HepG2 (cell line): ENCODE results near the gene RLN3. TPM values are rescaled to one million over a fixed set of nuclear protein-coding genes. Genes with fewer than 3 reads are reported as not detected.
A peak's percentile ranks its signal among the peaks of the same experiment; 100 is the strongest.
"Not testable (repeated sequence)": the region's sequence is repeated elsewhere in the genome, so short reads cannot be mapped to it uniquely, and the experiment has no call there.

ENCODE experiments used
- ATAC-seq: fragments of 200-7000 bp; cut with Tn5 transposase; 3 replicates; pipeline ENCODE4 v1.9.1; 2020; ENCODE audit warnings: mild to moderate bottlenecking, moderate library complexity
- BruUV-seq: library from RNA; stranded (reverse); fragments of 400-500 nt; replicated peaks from 2 replicates; lab custom pipeline; 2021; lab: Mats Ljungman, UMichigan
- CTCF ChIA-PET: fragments of 300-600 bp; formaldehyde crosslinking; extraction: SDS; loops from one replicate; lab custom pipeline; 2021; ENCODE audit warnings: low total read pairs, inconsistent platforms, low intra/inter-chr PET ratio; lab: Yijun Ruan, JAX
- POLR2A ChIA-PET: fragments of 350-600 bp; sonication (Branson Sonifier 250); formaldehyde crosslinking; loops from one replicate; lab custom pipeline; 2020; ENCODE audit warnings: antibody characterized with exemption, inconsistent platforms; lab: Yijun Ruan, JAX
- DNase-seq: peaks from one replicate; pipeline ENCODE4 v3.0.0-alpha.2; 2015; ENCODE audit warnings: low spot score
- FAIRE-seq: peaks from 3 replicates; lab custom pipeline; 2011; peaks lifted over from hg19 to GRCh38; lab: Jason Lieb, UNC
- H2AFZ ChIP-seq: one replicate; pipeline ENCODE4 v1.6.1; 2011; ENCODE audit warnings: low read length, inconsistent platforms
- H3K27ac ChIP-seq: fragments of 300-600 bp; 3 replicates; pipeline ENCODE4 v1.8.0; 2011; ENCODE audit warnings: mixed run types, mild to moderate bottlenecking, mixed read lengths, low read length, inconsistent platforms; ENCODE audit not compliant: insufficient read depth; ENCODE audit errors: extremely low read length
- H3K27me3 ChIP-seq, 2 experiments: fragments of 200-600 bp in 1 of 2; 2 replicates in 1 of 2; 3 replicates in 1 of 2; pipeline versions ENCODE4 v1.6.0 to v1.8.0; 2011; ENCODE audit warnings: low read length in 2 of 2, mild to moderate bottlenecking in 2 of 2, moderate library complexity in 2 of 2, inconsistent platforms in 1 of 2; ENCODE audit not compliant: insufficient read depth in 2 of 2, control insufficient read depth in 1 of 2
- H3K36me3 ChIP-seq, 2 experiments: fragments of 200-600 bp in 1 of 2; replicated peaks in 1 of 2; 2 replicates in 1 of 2; 3 replicates in 1 of 2; pipeline versions ENCODE4 v1.5.1 to v1.8.0; 2011; ENCODE audit warnings: low read length in 2 of 2, inconsistent platforms in 1 of 2; ENCODE audit not compliant: insufficient read depth in 2 of 2, control insufficient read depth in 1 of 2
- H3K4me1 ChIP-seq: 2 replicates; pipeline ENCODE4 v1.5.1; 2012; ENCODE audit warnings: low read length, inconsistent platforms; ENCODE audit not compliant: insufficient read depth
- H3K4me2 ChIP-seq: 2 replicates; pipeline ENCODE4 v1.6.0; 2011; ENCODE audit warnings: low read depth, low read length, inconsistent platforms
- H3K4me3 ChIP-seq, 3 experiments: fragments of 200-600 bp in 1 of 3; sonication (generic), shearing (Covaris generic) in 1 of 3; replicated peaks in 1 of 3; 2 replicates each; pipeline ENCODE4 v1.5.1; 2011 to 2016; ENCODE audit warnings: low read length in 3 of 3, inconsistent platforms in 2 of 3, low read depth in 2 of 3, mild to moderate bottlenecking in 2 of 3, control low read depth in 1 of 3, mixed read lengths in 1 of 3; ENCODE audit not compliant: insufficient read depth in 1 of 3
- H3K79me2 ChIP-seq: one replicate; pipeline ENCODE4 v1.6.1; 2011; ENCODE audit warnings: low read length, inconsistent platforms; ENCODE audit not compliant: insufficient read depth
- H3K9ac ChIP-seq: 2 replicates; pipeline ENCODE4 v1.6.0; 2011; ENCODE audit warnings: mild to moderate bottlenecking, low read depth, low read length, inconsistent platforms; ENCODE audit not compliant: insufficient read depth
- H3K9me3 ChIP-seq: 2 replicates; pipeline ENCODE4 v1.5.1; 2012; ENCODE audit warnings: mild to moderate bottlenecking, low read length
- H4K20me1 ChIP-seq: 2 replicates; pipeline ENCODE4 v1.6.0; 2011; ENCODE audit warnings: inconsistent platforms, mild to moderate bottlenecking, low read length, moderate library complexity; ENCODE audit not compliant: insufficient read depth
- ATF7 ChIP-seq, 2 experiments: fragments of 450-650 bp in 1 of 2; sonication (generic) in 1 of 2; formaldehyde crosslinking in 1 of 2; IDR thresholded peaks; 2 replicates each; pipeline versions ENCODE4 v1.4.0 to v1.6.1; 2016 to 2020; ENCODE audit warnings: antibody characterized with exemption in 1 of 2, mild to moderate bottlenecking in 1 of 2, missing genetic modification reagents in 1 of 2
- ZBTB26 ChIP-seq: IDR thresholded peaks from 2 replicates; pipeline ENCODE4 v1.6.1; 2016; ENCODE audit warnings: missing compliant biosample characterization, missing genetic modification reagents, borderline replicate concordance
- ZFP36 ChIP-seq: fragments of 150-350 bp; IDR thresholded peaks from 2 replicates; pipeline ENCODE4 v1.6.1; 2018; ENCODE audit warnings: borderline replicate concordance, low read length, low read depth; ENCODE audit not compliant: partially characterized antibody
- ZMYM3 ChIP-seq: sonication (generic); formaldehyde crosslinking; IDR thresholded peaks from 2 replicates; pipeline ENCODE4 v1.5.1; 2020; ENCODE audit warnings: mild to moderate bottlenecking, missing genetic modification reagents
- ZNF710 ChIP-seq: sonication (generic); formaldehyde crosslinking; IDR thresholded peaks from 2 replicates; pipeline ENCODE4 v1.5.0; 2020; ENCODE audit warnings: mild to moderate bottlenecking, missing genetic modification reagents, borderline replicate concordance
- ZNF766 ChIP-seq: sonication (generic); formaldehyde crosslinking; IDR thresholded peaks from 2 replicates; pipeline ENCODE4 v1.5.0; 2020; ENCODE audit warnings: missing genetic modification reagents, borderline replicate concordance
- ZNF768 ChIP-seq: sonication (generic); formaldehyde crosslinking; IDR thresholded peaks from 2 replicates; pipeline ENCODE4 v1.4.0; 2020; ENCODE audit warnings: missing genetic modification reagents
- WGBS: methylation state at CpG from one replicate; pipeline ENCODE4 v1.1.6; 2017; ENCODE audit warnings: low lambda C conversion rate; 5-methylcytosine and 5-hydroxymethylcytosine counted together
- in situ Hi-C: cut with HindIII; loops from 2 replicates; pipeline ENCODE4 v1.10.0; 2017; ENCODE audit warnings: low pct_unique_long_range_greater_than_20kb; ENCODE audit not compliant: extremely low pct_ligation_motif_present
- intact Hi-C: fragments of 100-400 bp; cut with micrococcal nuclease; formaldehyde crosslinking; loops from one replicate; pipeline ENCODE4 v1.10.0; 2022; ENCODE audit not compliant: unreplicated experiment
- polyA plus RNA-seq, 8 experiments: library from polyadenylated mRNA; depleted of rRNA in 3 of 8; stranded (reverse) in 7 of 8; unstranded in 1 of 8; fragments of >200 nt; fragmentation: Illumina TruSeq in 4 of 8; extraction: Trizol in 4 of 8; gene quantifications; 2 replicates each; pipeline versions ENCODE4 v1.2.1 to v1.2.3, GENCODE V29; 2011 to 2016; ENCODE audit warnings: low read depth in 4 of 8, missing spikeins in 1 of 8, mixed read lengths in 1 of 8; ENCODE audit not compliant: insufficient read depth in 1 of 8
- total RNA-seq, 5 experiments: library from RNA; depleted of rRNA; stranded (reverse); fragments of >200 nt; fragmentation: Illumina TruSeq; extraction: Trizol; gene quantifications; 2 replicates each; pipeline ENCODE4 v1.2.3, GENCODE V29; 2016; ENCODE audit warnings: low read depth in 1 of 5

Gene RLN3
- total and polyA plus RNA-seq, 2 of the 13 experiments (the other 11 are each of a cell fraction or from before 2014, with no cell fraction given), result not detected

GRCh38 chr19:14033946-14034345 is 6.0 kb downstream of the RLN3 start:
- Histone ChIP-seq H3K4me2 (no peak overlapping the region), H3K9ac (no peak overlapping the region), H3K9me3 (no peaks in the 10 kb centered on the region), H3K27ac (no peak overlapping the region), H3K79me2 (no peaks in the 10 kb centered on the region), H3K4me1 (peaks cover 12% of the 10 kb centered on the region), H3K4me3 (no peak overlapping the region), H2AFZ (no peak overlapping the region), H4K20me1 (no peaks in the 10 kb centered on the region), H3K36me3 (no peaks in the 10 kb centered on the region), H3K27me3 (peaks cover 0 to 8% of the 10 kb centered on the region in 2 experiments; a peak in 3 of 5 replicates)
- TF ChIP-seq ZFP36, result peak; percentile 48
- TF ChIP-seq ZNF768, result peak; percentile 88; the same call in 1 of the 2 replicates
- TF ChIP-seq ZNF710, result no peak
- no peak for TF ChIP-seq ZBTB26 (CRISPR knock-in tag)
- TF ChIP-seq ZNF766 (CRISPR knock-in tag), result no peak
- TF ChIP-seq ZMYM3 (CRISPR knock-in tag), result 0 out of 2 replicates have a peak, but pooled peaks have one; percentile 17
- no peak for TF ChIP-seq ATF7 (IDR thresholded peaks at IDR 0.05)
- no peak for TF ChIP-seq ATF7 (CRISPR knock-in tag; IDR thresholded peaks at IDR 0.05)
- in situ Hi-C loops, result no loop called here
- FAIRE-seq (no peak), DNase-seq (no peak), ATAC-seq (no peak)
- BruUV-seq, result no TSS peak
- intact Hi-C loops, result no loop called here
- WGBS, result 95% methylated on average over 2 of the region's 2 CpGs
- POLR2A ChIA-PET, result no interaction called here
- CTCF ChIA-PET, result no interaction called here

GRCh38 chr19:14035159-14035558 is 7.2 kb downstream of the RLN3 start:
- WGBS, result 94% methylated on average over 11 of the region's 12 CpGs
- H3K4me2 ChIP-seq, FAIRE-seq, CTCF ChIA-PET, H3K9me3 ChIP-seq, H3K27ac ChIP-seq, ATAC-seq, H3K36me3 ChIP-seq, intact Hi-C loops, DNase-seq, in situ Hi-C loops, POLR2A ChIA-PET, H3K79me2 ChIP-seq, H3K9ac ChIP-seq, BruUV-seq, H3K4me3 ChIP-seq, H3K27me3 ChIP-seq, H2AFZ ChIP-seq, H4K20me1 ChIP-seq: not testable (repeated sequence)
- H3K4me1 ChIP-seq, result peaks cover 12% of the 10 kb centered on the region
